HuH-7 (cell line): Measurements from ENCODE around the gene ASB14.

Experiments used
- DNase-seq: peaks from one replicate; pipeline ENCODE4 v3.0.0; 2011; ENCODE audit warnings: low spot score

ASB14 gene

GRCh38 chr3:57261119-57261518 lies 31.4 kb downstream of the ASB14 start:
- DNase-seq = no peak

GRCh38 chr3:57257678-57258077 lies 34.8 kb downstream of the ASB14 start:
- DNase-seq = no peak

- DNase-seq = no peak
These were observed 35.6 kb downstream of the ASB14 start for GRCh38 chr3:57256844-57257243.

- DNase-seq = no peak
These were observed 40.1 kb downstream of the ASB14 start for GRCh38 chr3:57252404-57252803.

GRCh38 chr3:57244946-57245345 lies 47.5 kb downstream of the ASB14 start:
- no peak for DNase-seq

- DNase-seq = no peak
These were observed 57.6 kb downstream of the ASB14 start for GRCh38 chr3:57234613-57235575.

GRCh38 chr3:57233799-57234198 lies 58.7 kb downstream of the ASB14 start:
- DNase-seq = no peak

GRCh38 chr3:57230006-57230405 lies 62.5 kb downstream of the ASB14 start:
- DNase-seq = no peak

GRCh38 chr3:57227930-57228751 lies 64.3 kb downstream of the ASB14 start:
- DNase-seq = no peak

GRCh38 chr3:57227204-57227929 lies 65.1 kb downstream of the ASB14 start, which contains the start of gene APPL1:
Gene APPL1 (plus strand): TSS chr3:57227729. CDS start chr3:57227884, 155 bp downstream.
- DNase-seq = peak; percentile 76

- no peak for DNase-seq
These were observed 66.3 kb downstream of the ASB14 start for GRCh38 chr3:57226176-57226575.

- DNase-seq = no peak
These were observed 67.6 kb downstream of the ASB14 start for GRCh38 chr3:57224856-57225255.

- DNase-seq = no peak
These were observed 70.6 kb downstream of the ASB14 start for GRCh38 chr3:57221883-57222282.
